Glutamatergic neuron (in vitro differentiated cells): ENCODE results near the gene SMURF1. TPM values are rescaled to one million over a fixed set of nuclear protein-coding genes. Genes with fewer than 3 reads are reported as not detected.

Source experiments
- DNase-seq: peaks from one replicate; pipeline ENCODE4 v3.0.0; 2022
- H3K27ac Mint-ChIP-seq: one replicate; pipeline ENCODE4 v1.8.0; 2020; ENCODE audit warnings: mild to moderate bottlenecking, mixed read lengths, inconsistent platforms; ENCODE audit not compliant: unreplicated experiment
- H3K27me3 Mint-ChIP-seq: one replicate; pipeline ENCODE4 v1.8.0; 2020; ENCODE audit warnings: mild to moderate bottlenecking, moderate library complexity, mixed read lengths, inconsistent platforms; ENCODE audit not compliant: unreplicated experiment
- H3K36me3 Mint-ChIP-seq: one replicate; pipeline ENCODE4 v1.8.0; 2020; ENCODE audit warnings: mild to moderate bottlenecking, mixed read lengths, inconsistent platforms; ENCODE audit not compliant: unreplicated experiment
- H3K4me1 Mint-ChIP-seq: one replicate; pipeline ENCODE4 v1.8.0; 2020; ENCODE audit warnings: mild to moderate bottlenecking, low read depth, mixed read lengths, inconsistent platforms; ENCODE audit not compliant: unreplicated experiment
- H3K4me3 Mint-ChIP-seq: one replicate; pipeline ENCODE4 v1.8.0; 2020; ENCODE audit warnings: mild to moderate bottlenecking, mixed read lengths, inconsistent platforms; ENCODE audit not compliant: unreplicated experiment
- H3K9me3 Mint-ChIP-seq: one replicate; pipeline ENCODE4 v1.8.0; 2020; ENCODE audit warnings: mild to moderate bottlenecking, moderate library complexity, mixed read lengths, inconsistent platforms; ENCODE audit not compliant: unreplicated experiment
- CTCF ChIP-seq: fragments of 200-600 bp; sonication (generic); IDR thresholded peaks from one replicate; pipeline ENCODE4 v1.5.0; 2021; ENCODE audit not compliant: partially characterized antibody, unreplicated experiment
- total RNA-seq: library from RNA; stranded (reverse); fragmentation: NEBNext Ultra II Directional; extraction: Animal tissue kit (Norgen Biotek cat#: 25700); gene quantifications from one replicate; pipeline ENCODE4 v1.2.1, GENCODE V29; 2021; ENCODE audit not compliant: unreplicated experiment

SMURF1 gene
- total RNA-seq, 1 donor from 2014 or later, result 23.1 TPM

- no peak overlapping the region for H3K4me3 Mint-ChIP-seq
- peaks cover 2% of the 10 kb centered on the region for H3K9me3 Mint-ChIP-seq
- H3K4me1 Mint-ChIP-seq, result no peaks in the 10 kb centered on the region
- peaks cover 4% of the 10 kb centered on the region for H3K36me3 Mint-ChIP-seq
- H3K27ac Mint-ChIP-seq, result no peak overlapping the region
- no peaks in the 10 kb centered on the region for H3K27me3 Mint-ChIP-seq
- no peak for TF ChIP-seq CTCF
- no peak for DNase-seq
Observed at GRCh38 chr7:99086944-99087343, 57.0 kb downstream of the SMURF1 start.

GRCh38 chr7:99086532-99086931 lies 57.4 kb downstream of the SMURF1 start:
- H3K36me3 Mint-ChIP-seq, result peaks cover 4% of the 10 kb centered on the region
- no peak overlapping the region for H3K27ac Mint-ChIP-seq
- no peak for TF ChIP-seq CTCF
- no peak overlapping the region for H3K4me3 Mint-ChIP-seq
- peaks cover 2% of the 10 kb centered on the region for H3K9me3 Mint-ChIP-seq
- DNase-seq, result no peak
- H3K27me3 Mint-ChIP-seq, result no peaks in the 10 kb centered on the region
- H3K4me1 Mint-ChIP-seq, result no peaks in the 10 kb centered on the region

GRCh38 chr7:99083733-99084132 lies 60.2 kb downstream of the SMURF1 start:
- Mint-ChIP-seq H3K27ac (no peak overlapping the region), H3K36me3 (peaks cover 4% of the 10 kb centered on the region), H3K9me3 (peaks cover 2% of the 10 kb centered on the region), H3K27me3 (no peaks in the 10 kb centered on the region), H3K4me3 (no peak overlapping the region), H3K4me1 (peaks cover 2% of the 10 kb centered on the region)
- no peak for DNase-seq
- TF ChIP-seq CTCF, result no peak

- Mint-ChIP-seq H3K4me1 (peaks cover 2% of the 10 kb centered on the region), H3K9me3 (peaks cover 2% of the 10 kb centered on the region), H3K36me3 (peaks cover 4% of the 10 kb centered on the region), H3K27me3 (no peaks in the 10 kb centered on the region), H3K4me3 (no peak overlapping the region), H3K27ac (no peak overlapping the region)
- DNase-seq, result no peak
- TF ChIP-seq CTCF, result no peak
Observed at GRCh38 chr7:99083068-99083651, 60.7 kb downstream of the SMURF1 start.

- DNase-seq, result no peak
- TF ChIP-seq CTCF, result no peak
- Mint-ChIP-seq H3K4me1 (peaks cover 2% of the 10 kb centered on the region), H3K9me3 (peaks cover 2% of the 10 kb centered on the region), H3K36me3 (peaks cover 3% of the 10 kb centered on the region), H3K27ac (no peak overlapping the region), H3K4me3 (no peak overlapping the region), H3K27me3 (no peaks in the 10 kb centered on the region)
Observed at GRCh38 chr7:99080679-99081078, 63.2 kb downstream of the SMURF1 start.
